ENCODE results near the gene ADGRD2. TPM values are rescaled to one million over a fixed set of nuclear protein-coding genes. Genes with fewer than 3 reads are reported as not detected.

ADGRD2 gene
- total RNA-seq, 1 experiment from 2014 or later, result not detected

DNA sequence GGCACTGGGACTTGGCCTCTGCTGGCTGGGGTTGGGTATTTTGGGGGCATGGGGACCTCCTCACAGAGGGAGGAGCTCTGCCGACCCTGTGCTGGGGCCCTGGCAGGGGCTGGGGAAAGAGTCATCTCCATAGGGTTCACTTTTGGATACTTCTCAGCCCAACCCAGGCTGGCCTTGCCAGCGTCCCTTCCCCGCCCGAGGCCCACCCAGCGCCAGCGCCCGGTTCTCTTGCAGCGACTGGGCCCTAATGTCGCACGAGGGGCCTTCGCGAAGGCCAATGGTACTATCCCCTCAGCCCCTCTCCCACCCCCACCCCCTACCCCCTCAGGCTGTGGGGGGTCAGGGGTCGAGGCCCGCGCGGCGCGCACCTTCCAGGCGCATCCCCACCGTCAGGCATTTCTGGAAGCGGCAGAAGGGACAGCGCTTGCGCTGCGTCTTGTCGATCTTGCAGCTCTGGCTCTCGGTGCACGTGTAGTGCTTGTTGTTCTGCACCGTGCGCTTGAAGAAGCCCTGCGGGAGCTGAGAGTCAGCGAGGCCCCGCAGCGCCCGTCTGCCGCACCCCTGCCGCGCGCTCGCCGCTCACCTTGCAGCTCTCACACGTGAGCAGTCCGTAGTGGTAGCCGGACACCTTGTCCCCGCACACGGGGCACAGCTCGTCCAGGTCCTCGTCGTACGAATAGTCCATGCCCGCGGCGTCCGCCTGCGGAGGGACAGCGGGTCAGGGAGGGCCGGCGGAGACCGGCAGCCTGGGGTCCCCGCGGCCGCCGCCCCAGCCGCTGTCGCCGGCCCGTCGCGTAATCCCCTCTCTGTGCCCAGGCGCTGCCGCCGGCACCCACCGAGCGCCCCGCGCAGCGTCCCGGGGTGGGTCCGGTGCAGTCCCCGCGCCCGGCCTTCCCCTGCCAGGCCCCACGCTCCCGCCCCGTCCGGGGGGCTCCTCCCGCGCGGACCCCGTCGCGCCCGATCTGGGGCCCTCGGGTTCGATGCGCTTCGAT, 52.8 kb downstream of the ADGRD2 start:
- intact Hi-C loops (cut with micrococcal nuclease; ENCODE audit: unreplicated experiment), result no loop called here
- no peak for DNase-seq
- no TSS peak for BruUV-seq (replicated peaks)
- Mint-ChIP-seq H3K36me3 (ENCODE audit: insufficient read depth, unreplicated experiment) (no peaks in the 10 kb centered on the region), H3K4me1 (ENCODE audit: low read depth, unreplicated experiment) (peaks cover 9% of the 10 kb centered on the region), H3K27me3 (ENCODE audit: unreplicated experiment) (peaks cover 75% of the 10 kb centered on the region), H3K4me3 (ENCODE audit: low read depth, unreplicated experiment) (peak overlapping the region; percentile 62), H3K9me3 (ENCODE audit: low read depth, unreplicated experiment) (no peaks in the 10 kb centered on the region), H3K27ac (ENCODE audit: unreplicated experiment) (no peak overlapping the region)
- CTCF ChIA-PET, result no interaction called here
- TF ChIP-seq, protein P1, sequence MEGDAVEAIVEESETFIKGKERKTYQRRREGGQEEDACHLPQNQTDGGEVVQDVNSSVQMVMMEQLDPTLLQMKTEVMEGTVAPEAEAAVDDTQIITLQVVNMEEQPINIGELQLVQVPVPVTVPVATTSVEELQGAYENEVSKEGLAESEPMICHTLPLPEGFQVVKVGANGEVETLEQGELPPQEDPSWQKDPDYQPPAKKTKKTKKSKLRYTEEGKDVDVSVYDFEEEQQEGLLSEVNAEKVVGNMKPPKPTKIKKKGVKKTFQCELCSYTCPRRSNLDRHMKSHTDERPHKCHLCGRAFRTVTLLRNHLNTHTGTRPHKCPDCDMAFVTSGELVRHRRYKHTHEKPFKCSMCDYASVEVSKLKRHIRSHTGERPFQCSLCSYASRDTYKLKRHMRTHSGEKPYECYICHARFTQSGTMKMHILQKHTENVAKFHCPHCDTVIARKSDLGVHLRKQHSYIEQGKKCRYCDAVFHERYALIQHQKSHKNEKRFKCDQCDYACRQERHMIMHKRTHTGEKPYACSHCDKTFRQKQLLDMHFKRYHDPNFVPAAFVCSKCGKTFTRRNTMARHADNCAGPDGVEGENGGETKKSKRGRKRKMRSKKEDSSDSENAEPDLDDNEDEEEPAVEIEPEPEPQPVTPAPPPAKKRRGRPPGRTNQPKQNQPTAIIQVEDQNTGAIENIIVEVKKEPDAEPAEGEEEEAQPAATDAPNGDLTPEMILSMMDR (IDR thresholded peaks at IDR 0.05; ENCODE audit: unreplicated experiment), result no peak

DNA sequence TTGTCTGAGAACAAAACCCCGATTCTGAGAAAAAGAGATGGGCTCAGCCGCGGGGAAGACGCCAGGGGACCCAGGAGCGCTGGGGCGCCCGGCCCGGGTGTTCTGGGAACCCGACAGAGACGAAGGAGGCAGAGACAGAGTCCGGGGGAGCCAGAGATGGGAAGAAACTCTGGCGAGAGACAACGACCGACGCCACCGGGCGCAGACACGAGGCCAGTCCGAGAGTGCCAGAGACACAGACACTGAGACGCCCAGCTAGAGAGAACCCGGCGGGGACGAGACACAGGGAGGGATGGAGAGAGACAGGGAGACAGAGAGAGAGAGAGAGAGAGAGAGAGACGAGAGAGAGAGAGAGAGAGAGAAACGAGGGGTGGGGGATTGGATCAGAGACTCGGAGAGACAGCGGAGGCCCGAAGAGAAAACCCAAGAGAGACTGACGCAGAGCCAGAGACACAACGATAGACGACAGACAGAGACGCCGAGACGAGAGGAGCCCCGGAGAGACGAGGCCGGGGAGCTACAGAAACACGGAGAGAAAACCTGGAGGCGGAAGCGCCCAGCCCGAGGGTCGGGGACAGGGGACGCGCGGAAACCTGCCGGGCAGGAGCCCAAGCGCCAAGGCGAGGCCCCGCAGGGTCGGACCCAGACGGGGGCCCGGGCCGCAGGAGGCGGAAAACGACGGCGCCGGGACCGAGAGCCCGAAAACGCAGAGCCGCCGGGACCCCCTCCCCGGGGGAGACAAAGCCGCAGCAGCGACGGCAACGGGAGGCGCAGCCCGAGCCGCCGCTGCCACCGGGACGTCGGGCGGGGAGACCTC, 53.7 kb downstream of the ADGRD2 start:
- peak overlapping the region; percentile 62 for H3K4me3 Mint-ChIP-seq (ENCODE audit: low read depth, unreplicated experiment)
- no peak for DNase-seq
- peak overlapping the region; percentile 66 for H3K27ac Mint-ChIP-seq (ENCODE audit: unreplicated experiment)
- TF ChIP-seq, protein P1 (IDR thresholded peaks at IDR 0.05; ENCODE audit: unreplicated experiment), result no peak
- BruUV-seq (replicated peaks), result no TSS peak
- peaks cover 9% of the 10 kb centered on the region for H3K4me1 Mint-ChIP-seq (ENCODE audit: low read depth, unreplicated experiment)
- CTCF ChIA-PET, result no interaction called here
- H3K27me3 Mint-ChIP-seq (ENCODE audit: unreplicated experiment), result peaks cover 69% of the 10 kb centered on the region
- no peaks in the 10 kb centered on the region for H3K9me3 Mint-ChIP-seq (ENCODE audit: low read depth, unreplicated experiment)
- H3K36me3 Mint-ChIP-seq (ENCODE audit: insufficient read depth, unreplicated experiment), result no peaks in the 10 kb centered on the region
- intact Hi-C loops (cut with micrococcal nuclease; ENCODE audit: unreplicated experiment), result no loop called here

DNA sequence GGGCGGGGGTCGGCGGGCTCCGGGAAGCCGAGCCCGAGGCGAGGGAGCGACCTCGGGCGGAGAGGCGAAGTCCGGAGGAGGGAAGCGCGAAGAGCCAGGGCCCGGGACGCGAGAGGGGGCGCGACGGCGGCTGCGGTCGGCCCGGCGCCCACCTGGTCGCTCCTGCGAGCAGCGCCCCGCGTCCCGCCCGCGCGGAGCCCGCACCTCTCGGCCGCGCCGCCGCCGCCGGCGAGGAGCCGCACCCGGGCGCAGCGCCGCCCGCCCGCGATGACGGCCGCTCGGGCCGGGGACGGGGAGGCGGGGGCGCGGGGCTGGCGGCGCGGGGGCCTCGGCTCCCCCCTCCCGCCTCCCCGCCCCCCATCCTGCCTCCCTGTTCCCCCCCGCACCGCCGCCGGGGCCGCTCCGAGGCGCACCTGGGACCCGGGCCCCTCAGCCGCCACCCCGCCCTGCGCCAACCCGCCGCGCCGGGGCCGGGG, 54.3 kb downstream of the ADGRD2 start:
- no peak overlapping the region for H3K27ac Mint-ChIP-seq (ENCODE audit: unreplicated experiment)
- DNase-seq, result no peak
- intact Hi-C loops (cut with micrococcal nuclease; ENCODE audit: unreplicated experiment), result no loop called here
- no peak overlapping the region for H3K4me3 Mint-ChIP-seq (ENCODE audit: low read depth, unreplicated experiment)
- TF ChIP-seq, protein P1 (IDR thresholded peaks at IDR 0.05; ENCODE audit: unreplicated experiment), result no peak
- no TSS peak for BruUV-seq (replicated peaks)
- H3K27me3 Mint-ChIP-seq (ENCODE audit: unreplicated experiment), result peaks cover 62% of the 10 kb centered on the region
- H3K36me3 Mint-ChIP-seq (ENCODE audit: insufficient read depth, unreplicated experiment), result no peaks in the 10 kb centered on the region
- H3K4me1 Mint-ChIP-seq (ENCODE audit: low read depth, unreplicated experiment), result peaks cover 9% of the 10 kb centered on the region
- no peaks in the 10 kb centered on the region for H3K9me3 Mint-ChIP-seq (ENCODE audit: low read depth, unreplicated experiment)
- CTCF ChIA-PET, result no interaction called here

DNA sequence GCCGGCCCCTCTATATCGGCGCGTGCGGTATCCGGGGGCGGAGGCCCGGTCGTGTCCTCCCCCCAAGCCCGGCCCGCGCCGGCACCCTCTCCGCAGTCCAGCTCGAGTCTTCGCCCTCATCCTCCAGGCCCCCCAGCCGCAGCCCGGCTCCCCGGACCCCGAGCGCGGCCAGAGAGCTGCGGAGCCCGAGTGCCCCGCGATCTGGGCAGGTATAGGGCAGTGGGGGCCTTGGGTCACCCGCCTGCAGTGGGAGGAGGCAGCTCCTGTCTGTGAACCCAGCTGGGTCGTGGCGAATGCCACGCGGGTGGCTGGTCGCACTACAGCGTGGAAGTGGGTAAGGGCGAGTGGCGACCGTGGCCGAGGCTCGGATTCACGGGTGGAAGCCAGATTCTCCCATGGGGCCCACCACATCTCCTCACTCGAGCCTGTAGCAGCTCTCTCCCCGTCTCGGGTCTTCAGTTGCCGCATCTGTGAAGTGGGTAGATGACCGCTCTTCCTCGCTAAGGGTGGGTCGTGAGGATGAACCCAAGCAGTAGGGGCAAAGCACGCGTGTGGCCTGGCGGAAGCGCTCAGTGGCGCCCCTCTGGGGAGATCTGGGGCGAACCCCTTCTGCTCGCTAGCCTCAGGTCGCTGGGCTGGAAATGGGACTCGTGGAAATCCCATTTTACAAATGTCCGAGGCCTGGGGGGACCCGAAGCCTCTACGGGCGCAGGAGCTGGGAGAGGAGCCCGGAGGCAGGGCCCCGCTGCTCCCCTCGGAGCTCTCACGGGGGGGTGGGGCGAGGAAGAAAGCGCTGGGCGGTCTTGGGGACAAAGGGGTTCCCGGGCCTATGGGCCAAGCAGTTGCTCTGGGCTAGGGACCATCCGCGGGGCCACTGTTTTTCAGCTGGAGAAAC, 55.0 kb downstream of the ADGRD2 start:
- CTCF ChIA-PET, result interaction anchor here (1.0 kb wide), 1 partner anchor 12 kb away, joined by 3 read pairs; no protein-coding TSS in a partner anchor
- TF ChIP-seq, protein P1 (IDR thresholded peaks at IDR 0.05; ENCODE audit: unreplicated experiment), result no peak
- BruUV-seq (replicated peaks), result no TSS peak
- intact Hi-C loops (cut with micrococcal nuclease; ENCODE audit: unreplicated experiment), result no loop called here
- H3K27ac Mint-ChIP-seq (ENCODE audit: unreplicated experiment), result no peak overlapping the region
- peaks cover 56% of the 10 kb centered on the region for H3K27me3 Mint-ChIP-seq (ENCODE audit: unreplicated experiment)
- H3K9me3 Mint-ChIP-seq (ENCODE audit: low read depth, unreplicated experiment), result no peaks in the 10 kb centered on the region
- H3K4me3 Mint-ChIP-seq (ENCODE audit: low read depth, unreplicated experiment), result no peak overlapping the region
- H3K4me1 Mint-ChIP-seq (ENCODE audit: low read depth, unreplicated experiment), result peaks cover 9% of the 10 kb centered on the region
- no peaks in the 10 kb centered on the region for H3K36me3 Mint-ChIP-seq (ENCODE audit: insufficient read depth, unreplicated experiment)
- no peak for DNase-seq

Measured in Calu3 (cell line).